ENCODE measurements around the gene FGD3.

DNA sequence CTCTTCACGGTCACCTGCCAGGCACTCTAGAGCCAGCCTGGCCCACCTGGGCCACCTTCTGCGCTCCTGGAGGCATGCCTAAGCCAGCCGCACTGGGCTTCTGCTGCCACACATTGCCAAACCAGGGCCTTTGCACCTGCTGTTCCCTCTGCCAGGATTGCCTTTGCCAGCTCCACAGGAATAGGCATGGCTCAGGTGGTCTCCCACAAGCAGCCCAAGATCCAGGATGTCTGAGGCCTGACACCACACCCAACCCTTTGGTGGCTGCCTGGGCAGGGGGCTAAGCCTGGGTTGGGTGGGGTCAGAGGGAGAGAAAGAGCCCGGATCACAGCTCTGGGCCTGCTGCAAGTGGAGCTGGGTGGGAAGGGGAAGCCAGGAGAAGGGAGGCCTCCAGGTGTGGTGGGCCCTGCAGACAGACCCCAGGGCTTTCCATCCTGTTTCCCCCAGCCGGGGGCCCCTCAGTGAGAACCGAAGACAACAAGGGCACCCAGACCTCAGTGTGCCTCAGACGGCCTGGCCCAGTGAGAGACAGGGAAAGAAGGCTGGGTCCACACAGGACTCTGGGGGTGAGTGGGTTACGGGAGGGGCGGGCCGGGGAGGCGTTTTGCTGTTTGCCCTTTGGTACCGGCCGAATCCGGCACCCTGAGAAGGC lies 110.5 kb downstream of the FGD3 start:
- TF ChIP-seq POLR2A (IDR thresholded peaks at IDR 0.05) (no peak), POLR2AphosphoS5 (IDR thresholded peaks at IDR 0.05) (no peak)
- TF ChIP-seq, protein P1, sequence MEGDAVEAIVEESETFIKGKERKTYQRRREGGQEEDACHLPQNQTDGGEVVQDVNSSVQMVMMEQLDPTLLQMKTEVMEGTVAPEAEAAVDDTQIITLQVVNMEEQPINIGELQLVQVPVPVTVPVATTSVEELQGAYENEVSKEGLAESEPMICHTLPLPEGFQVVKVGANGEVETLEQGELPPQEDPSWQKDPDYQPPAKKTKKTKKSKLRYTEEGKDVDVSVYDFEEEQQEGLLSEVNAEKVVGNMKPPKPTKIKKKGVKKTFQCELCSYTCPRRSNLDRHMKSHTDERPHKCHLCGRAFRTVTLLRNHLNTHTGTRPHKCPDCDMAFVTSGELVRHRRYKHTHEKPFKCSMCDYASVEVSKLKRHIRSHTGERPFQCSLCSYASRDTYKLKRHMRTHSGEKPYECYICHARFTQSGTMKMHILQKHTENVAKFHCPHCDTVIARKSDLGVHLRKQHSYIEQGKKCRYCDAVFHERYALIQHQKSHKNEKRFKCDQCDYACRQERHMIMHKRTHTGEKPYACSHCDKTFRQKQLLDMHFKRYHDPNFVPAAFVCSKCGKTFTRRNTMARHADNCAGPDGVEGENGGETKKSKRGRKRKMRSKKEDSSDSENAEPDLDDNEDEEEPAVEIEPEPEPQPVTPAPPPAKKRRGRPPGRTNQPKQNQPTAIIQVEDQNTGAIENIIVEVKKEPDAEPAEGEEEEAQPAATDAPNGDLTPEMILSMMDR (IDR thresholded peaks at IDR 0.05 in 8 of 11, conservative IDR thresholded peaks at IDR 0.05 in 3 of 11) = no peak

Measured in spleen (tissue), 7 donors.